GM12872 (cell line): Measurements from ENCODE around the gene ZER1.

Experiments
- CTCF ChIP-seq: IDR thresholded peaks from 3 replicates; pipeline ENCODE4 v1.5.1; 2011; ENCODE audit warnings: low read depth, mild to moderate bottlenecking, low read length, moderate library complexity; ENCODE audit not compliant: insufficient read depth

Gene ZER1

GRCh38 chr9:128729766-128730517 lies 41.8 kb downstream of the ZER1 start:
- no peak for TF ChIP-seq CTCF

- no peak for TF ChIP-seq CTCF
Measured at GRCh38 chr9:128729302-128729701, 42.4 kb downstream of the ZER1 start.

- TF ChIP-seq CTCF = no peak
Measured at GRCh38 chr9:128728298-128728697, 43.4 kb downstream of the ZER1 start.

- TF ChIP-seq CTCF = no peak
Measured at GRCh38 chr9:128727640-128728248, 44.0 kb downstream of the ZER1 start.

- TF ChIP-seq CTCF = peak; percentile 19; the same call in 1 of the 3 replicates
Measured at GRCh38 chr9:128724744-128725211, 46.9 kb downstream of the ZER1 start.

- TF ChIP-seq CTCF = no peak
Measured at GRCh38 chr9:128723866-128724743, 47.6 kb downstream of the ZER1 start, which contains the start of gene ZDHHC12. TSS of gene ZDHHC12 (minus strand) at chr9:128724127. CDS start at chr9:128724093, 34 bp downstream.

- no peak for TF ChIP-seq CTCF
Measured at GRCh38 chr9:128723352-128723865, 48.3 kb downstream of the ZER1 start.
